ENCODE data around the gene PLCB2.

PLCB2 gene

GRCh38 chr15:40323953-40324937, 16.5 kb upstream of the PLCB2 start:
- peak in 2 of 3 donors; percentile 31 to 58 for DNase-seq

- peak; percentile 90 to 96 (median 95) for DNase-seq
Observed at GRCh38 chr15:40323239-40323952, 15.7 kb upstream of the PLCB2 start, which contains the start of gene INAFM2. INAFM2 (plus strand) TSS chr15:40323692; CDS start chr15:40324056, 364 bp downstream.

GRCh38 chr15:40322531-40323238, 14.9 kb upstream of the PLCB2 start:
- DNase-seq, result no peak

- peak; percentile 81 to 85 (median 84) for DNase-seq
Observed at GRCh38 chr15:40320931-40321371, 13.2 kb upstream of the PLCB2 start.

- DNase-seq, result no peak
Observed at GRCh38 chr15:40320409-40320808, 12.7 kb upstream of the PLCB2 start.

- DNase-seq, result no peak
Observed at GRCh38 chr15:40317580-40317979, 9.8 kb upstream of the PLCB2 start.

GRCh38 chr15:40316931-40317330, 9.2 kb upstream of the PLCB2 start:
- no peak for DNase-seq

- DNase-seq, result no peak
Observed at GRCh38 chr15:40314723-40315276, 7.1 kb upstream of the PLCB2 start.

GRCh38 chr15:40313531-40314398, 6.0 kb upstream of the PLCB2 start:
- DNase-seq, result peak; percentile 65 to 76 (median 72)

GRCh38 chr15:40312370-40313158, 4.8 kb upstream of the PLCB2 start:
- no peak for DNase-seq

- no peak for DNase-seq
Observed at GRCh38 chr15:40310993-40311392, 3.3 kb upstream of the PLCB2 start.

GRCh38 chr15:40310001-40310959, 2.5 kb upstream of the PLCB2 start:
- DNase-seq, result peak; percentile 76 to 83 (median 77)

- DNase-seq, result no peak
Observed at GRCh38 chr15:40309344-40309862, 1.7 kb upstream of the PLCB2 start.

- peak in 1 of 3 donors; percentile 36 for DNase-seq
Observed at GRCh38 chr15:40306908-40307307, 827 bp downstream of the PLCB2 start.

- peak; percentile 48 to 58 (median 56) for DNase-seq
Observed at GRCh38 chr15:40306371-40306770, 1.4 kb downstream of the PLCB2 start.

- no peak for DNase-seq
Observed at GRCh38 chr15:40305281-40305680, 2.5 kb downstream of the PLCB2 start.

GRCh38 chr15:40303576-40303975, 4.2 kb downstream of the PLCB2 start:
- DNase-seq, result no peak

- DNase-seq, result no peak
Observed at GRCh38 chr15:40302981-40303380, 4.8 kb downstream of the PLCB2 start.

GRCh38 chr15:40302288-40302886, 5.3 kb downstream of the PLCB2 start:
- no peak for DNase-seq

Measured in suppressor macrophage treated with lipopolysaccharide for 1 hour (primary cell).